DOHH2 (cell line): ENCODE results near the gene CHD6.
A peak's percentile ranks its signal among the peaks of the same experiment; 100 is the strongest.

Source experiments
- H3F3A ChIP-seq: fragments of 200-600 bp; sonication (generic), shearing (Covaris generic); 2 replicates; pipeline ENCODE4 v1.6.0; 2016; ENCODE audit warnings: antibody characterized with exemption, mild to moderate bottlenecking; ENCODE audit not compliant: control insufficient read depth, insufficient read depth
- H3K27ac ChIP-seq: fragments of 200-600 bp; sonication (generic); 2 replicates; pipeline ENCODE4 v1.5.1; 2014; ENCODE audit warnings: low read depth, mild to moderate bottlenecking, low read length, moderate library complexity
- H3K27me3 ChIP-seq: fragments of 200-600 bp; sonication (generic); 2 replicates; pipeline ENCODE4 v1.6.1; 2014; ENCODE audit warnings: mild to moderate bottlenecking, low read length, mixed read lengths; ENCODE audit not compliant: control insufficient read depth
- H3K36me3 ChIP-seq: fragments of 200-600 bp; sonication (generic); 2 replicates; pipeline ENCODE4 v1.6.1; 2014; ENCODE audit warnings: mild to moderate bottlenecking, low read length, moderate library complexity, mixed read lengths; ENCODE audit not compliant: control insufficient read depth
- H3K4me1 ChIP-seq: fragments of 200-600 bp; sonication (generic); 2 replicates; pipeline ENCODE4 v1.6.1; 2014; ENCODE audit warnings: mild to moderate bottlenecking, low read length, mixed read lengths; ENCODE audit not compliant: control insufficient read depth
- H3K4me2 ChIP-seq: fragments of 200-600 bp; sonication (generic); 2 replicates; pipeline ENCODE4 v1.6.0; 2014; ENCODE audit warnings: mild to moderate bottlenecking, low read length, moderate library complexity
- H3K4me3 ChIP-seq: fragments of 200-600 bp; sonication (generic); 2 replicates; pipeline ENCODE4 v1.5.1; 2014; ENCODE audit warnings: mild to moderate bottlenecking, low read length, mixed read lengths
- H3K79me2 ChIP-seq: fragments of 200-600 bp; sonication (generic); 2 replicates; pipeline ENCODE4 v1.6.1; 2014; ENCODE audit warnings: mild to moderate bottlenecking, low read length, mixed read lengths; ENCODE audit not compliant: control insufficient read depth
- H3K9me2 ChIP-seq: fragments of 200-600 bp; sonication (generic); replicated peaks from 2 replicates; pipeline ENCODE4 v1.6.1; 2014; ENCODE audit warnings: mild to moderate bottlenecking, low read length, mixed read lengths; ENCODE audit not compliant: control insufficient read depth
- H3K9me3 ChIP-seq: fragments of 200-600 bp; sonication (generic); 2 replicates; pipeline ENCODE4 v1.6.1; 2014; ENCODE audit warnings: antibody characterized with exemption, low read length, mixed read lengths; ENCODE audit not compliant: control insufficient read depth, insufficient read depth
- H4K20me1 ChIP-seq: fragments of 200-600 bp; sonication (generic); 2 replicates; pipeline ENCODE4 v1.6.0; 2014; ENCODE audit warnings: low read depth, mild to moderate bottlenecking, antibody characterized with exemption, low read length, moderate library complexity; ENCODE audit not compliant: control insufficient read depth, insufficient read depth
- EZH2phosphoT487 ChIP-seq: fragments of 200-600 bp; sonication (generic); IDR thresholded peaks from 2 replicates; pipeline ENCODE4 v1.6.1; 2017; ENCODE audit warnings: borderline replicate concordance, mild to moderate bottlenecking, antibody characterized with exemption, low read length, moderate library complexity, mixed read lengths
- TF ChIP-seq, protein P1 (sequence below): fragments of 200-600 bp; sonication (generic); IDR thresholded peaks from one replicate; pipeline ENCODE4 v1.5.1; 2014; ENCODE audit warnings: antibody characterized with exemption, mild to moderate bottlenecking, low read depth, low read length; ENCODE audit not compliant: poor library complexity, severe bottlenecking

CHD6 gene

DNA sequence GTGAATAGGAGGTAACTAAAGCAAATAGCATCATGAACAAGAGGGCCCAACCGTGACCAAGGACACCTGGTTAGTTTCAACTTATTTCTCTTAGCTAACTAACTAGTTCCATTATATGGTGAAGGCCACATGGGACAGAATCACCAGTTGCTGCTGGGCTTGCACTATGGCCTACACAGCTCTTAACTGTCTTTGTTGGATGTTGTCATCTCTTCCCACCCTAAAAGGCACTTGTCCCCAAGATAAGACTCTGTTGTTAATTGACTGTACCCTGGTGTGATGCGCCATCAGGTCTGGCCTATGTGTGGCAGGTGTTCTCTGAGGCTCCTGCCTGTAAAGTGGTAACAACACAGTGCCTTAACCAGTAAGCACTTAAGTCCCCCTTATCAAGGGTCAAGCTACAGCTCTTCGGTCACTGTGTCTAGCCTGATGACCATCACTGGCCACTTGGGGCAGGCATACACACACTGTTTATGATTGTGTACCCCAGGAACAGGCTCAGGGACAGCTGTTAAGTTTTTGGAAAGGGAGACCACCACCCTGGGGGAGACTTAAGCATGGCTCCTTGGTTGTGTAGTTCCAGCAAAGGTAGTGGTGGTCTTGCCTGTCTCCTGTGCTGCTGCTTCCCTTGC, 51.2 kb downstream of the CHD6 start:
- Histone ChIP-seq H3K79me2 (peaks cover 90% of the 10 kb centered on the region), H3K9me3 (no peaks in the 10 kb centered on the region), H3K36me3 (no peaks in the 10 kb centered on the region), H4K20me1 (no peaks in the 10 kb centered on the region), H3K4me2 (no peak overlapping the region), H3K4me1 (peaks cover 10% of the 10 kb centered on the region), H3K4me3 (no peak overlapping the region), H3K27me3 (no peaks in the 10 kb centered on the region), H3K27ac (no peak overlapping the region), H3F3A (no peaks in the 10 kb centered on the region), H3K9me2 (no peaks in the 10 kb centered on the region)
- no peak for TF ChIP-seq EZH2phosphoT487
- TF ChIP-seq, protein P1, sequence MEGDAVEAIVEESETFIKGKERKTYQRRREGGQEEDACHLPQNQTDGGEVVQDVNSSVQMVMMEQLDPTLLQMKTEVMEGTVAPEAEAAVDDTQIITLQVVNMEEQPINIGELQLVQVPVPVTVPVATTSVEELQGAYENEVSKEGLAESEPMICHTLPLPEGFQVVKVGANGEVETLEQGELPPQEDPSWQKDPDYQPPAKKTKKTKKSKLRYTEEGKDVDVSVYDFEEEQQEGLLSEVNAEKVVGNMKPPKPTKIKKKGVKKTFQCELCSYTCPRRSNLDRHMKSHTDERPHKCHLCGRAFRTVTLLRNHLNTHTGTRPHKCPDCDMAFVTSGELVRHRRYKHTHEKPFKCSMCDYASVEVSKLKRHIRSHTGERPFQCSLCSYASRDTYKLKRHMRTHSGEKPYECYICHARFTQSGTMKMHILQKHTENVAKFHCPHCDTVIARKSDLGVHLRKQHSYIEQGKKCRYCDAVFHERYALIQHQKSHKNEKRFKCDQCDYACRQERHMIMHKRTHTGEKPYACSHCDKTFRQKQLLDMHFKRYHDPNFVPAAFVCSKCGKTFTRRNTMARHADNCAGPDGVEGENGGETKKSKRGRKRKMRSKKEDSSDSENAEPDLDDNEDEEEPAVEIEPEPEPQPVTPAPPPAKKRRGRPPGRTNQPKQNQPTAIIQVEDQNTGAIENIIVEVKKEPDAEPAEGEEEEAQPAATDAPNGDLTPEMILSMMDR, result no peak

GRCh38 chr20:41563087-41563486, 55.1 kb downstream of the CHD6 start:
- no peak overlapping the region for H3K4me3 ChIP-seq
- peaks cover 93% of the 10 kb centered on the region for H3K79me2 ChIP-seq
- no peak for TF ChIP-seq EZH2phosphoT487
- TF ChIP-seq, protein P1, result no peak

DNA sequence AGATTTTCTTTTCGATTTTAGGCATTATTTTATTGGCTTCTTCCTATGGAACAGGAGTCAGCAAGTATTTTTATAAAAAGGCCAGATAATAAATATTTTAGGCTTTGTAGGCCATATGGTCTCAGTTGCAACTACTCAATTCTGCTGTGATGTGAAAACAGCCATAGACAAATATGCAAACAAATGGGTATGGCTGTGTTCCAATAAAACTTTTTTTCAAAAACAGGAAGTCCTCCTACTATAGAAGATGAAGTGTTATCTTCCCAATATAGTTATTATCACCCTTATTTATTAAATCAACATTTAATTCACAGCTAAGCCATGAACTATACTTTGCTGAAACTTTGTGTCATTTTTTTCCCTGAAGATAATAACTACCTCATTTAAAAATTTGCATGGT, 57.2 kb downstream of the CHD6 start:
- H3K79me2 ChIP-seq, result peaks cover 91% of the 10 kb centered on the region
- H3K4me2 ChIP-seq, result peak overlapping the region; percentile 46

More at GRCh38 chr20:41563087-41563486, 55.1 kb downstream of the CHD6 start:
- peaks cover 33% of the 10 kb centered on the region for H3K4me1 ChIP-seq
- H3K4me2 ChIP-seq, result no peak overlapping the region
- H3F3A ChIP-seq, result peaks cover 4% of the 10 kb centered on the region; the same call in 1 of the 2 replicates
- H4K20me1 ChIP-seq, result no peaks in the 10 kb centered on the region; the same call in 1 of the 2 replicates
- H3K27ac ChIP-seq, result no peak overlapping the region
- no peaks in the 10 kb centered on the region for H3K9me3 ChIP-seq
- peaks cover 4% of the 10 kb centered on the region; the same call in 1 of the 2 replicates for H3K36me3 ChIP-seq
- H3K27me3 ChIP-seq, result no peaks in the 10 kb centered on the region
- no peaks in the 10 kb centered on the region for H3K9me2 ChIP-seq

More for the DNA sequence above, 57.2 kb downstream of the CHD6 start:
- Histone ChIP-seq H3K4me1 (peaks cover 33% of the 10 kb centered on the region), H3K27me3 (no peaks in the 10 kb centered on the region), H3K9me2 (no peaks in the 10 kb centered on the region), H4K20me1 (no peaks in the 10 kb centered on the region; the same call in 1 of the 2 replicates), H3F3A (peaks cover 4% of the 10 kb centered on the region; the same call in 1 of the 2 replicates), H3K27ac (peak overlapping the region; percentile 3; the same call in 1 of the 2 replicates), H3K9me3 (peaks cover 6% of the 10 kb centered on the region; the same call in 1 of the 2 replicates), H3K4me3 (peak overlapping the region; percentile 33), H3K36me3 (peaks cover 10% of the 10 kb centered on the region; the same call in 1 of the 2 replicates)
- TF ChIP-seq, protein P1, result no peak
- TF ChIP-seq EZH2phosphoT487, result no peak
